Muscle of back (tissue), 11 donors: ENCODE results near the gene LRRN3. TPM values are rescaled to one million over a fixed set of nuclear protein-coding genes. Genes with fewer than 3 reads are reported as not detected.

Source experiments
- DNase-seq, 3 donors: peaks; one replicate each; pipeline versions ENCODE4 v3.0.0 to v3.0.0-alpha.2; 2013
- polyA plus RNA-seq, 10 donors: library from polyadenylated mRNA; unstranded; fragments of 120-200 nt; gene quantifications; one replicate each; pipeline ENCODE4 v1.2.1, GENCODE V29; 2013; ENCODE audit not compliant: insufficient read length in 10 of 10

The LRRN3 gene
- polyA plus RNA-seq, 10 donors = 6.7 to 18.1 (median 11.8) TPM

DNA sequence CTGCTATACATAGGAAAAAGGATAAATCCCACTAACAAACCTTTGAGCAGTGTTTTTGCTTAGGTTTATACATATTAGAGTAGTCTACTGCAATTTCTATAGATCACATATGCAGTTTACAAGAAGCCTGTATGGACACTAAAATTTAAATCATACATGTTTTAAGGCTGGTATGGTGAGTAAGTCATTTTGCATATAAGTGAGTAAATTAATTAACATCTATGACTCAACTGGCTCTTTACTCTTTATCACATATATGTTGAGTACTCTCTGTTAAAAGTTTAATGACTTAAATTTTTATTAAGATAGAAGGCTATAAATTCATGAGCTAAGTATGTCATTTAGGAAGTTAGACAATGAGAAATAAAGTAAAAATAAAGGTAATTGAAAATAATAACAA, 69.4 kb downstream of the LRRN3 start:
- DNase-seq = no peak

DNA sequence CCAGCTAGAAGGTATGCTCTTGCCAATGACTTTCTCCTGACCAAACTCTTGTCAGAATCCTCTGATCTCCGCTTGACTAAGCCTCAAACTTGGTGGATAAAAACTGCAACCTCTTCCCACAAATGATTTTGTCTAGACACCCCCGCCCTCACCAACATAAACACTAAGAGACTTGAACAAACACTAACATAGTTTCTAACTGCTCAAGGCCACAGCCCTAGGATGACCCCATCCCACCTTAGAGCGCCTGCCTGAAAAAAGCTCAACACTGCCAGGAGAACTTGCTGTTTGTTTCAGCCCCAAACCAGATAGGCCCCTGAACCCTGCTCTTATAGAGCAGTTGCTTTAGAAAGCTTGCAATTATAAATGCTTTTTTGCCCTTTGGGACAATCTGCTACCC, 71.8 kb downstream of the LRRN3 start:
- DNase-seq = no peak

DNA sequence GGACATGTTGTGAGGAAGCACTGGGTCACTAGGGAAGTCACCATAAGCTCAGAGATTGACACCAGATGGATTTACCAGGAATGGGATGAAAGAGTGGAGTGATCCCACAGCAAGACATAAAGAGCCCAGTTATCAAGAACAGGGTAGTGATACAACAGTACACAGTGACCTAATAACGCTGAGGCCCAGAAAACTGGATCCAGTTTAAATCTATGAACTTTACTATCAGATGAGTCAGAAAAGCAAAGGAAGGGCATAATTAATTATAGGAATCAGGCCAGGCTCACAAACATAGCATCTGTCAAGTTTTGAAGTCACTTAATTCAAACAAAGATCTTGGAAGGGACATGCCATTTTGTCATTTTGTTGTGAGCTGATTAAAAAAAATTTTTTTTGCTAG, 73.5 kb downstream of the LRRN3 start:
- DNase-seq = no peak

DNA sequence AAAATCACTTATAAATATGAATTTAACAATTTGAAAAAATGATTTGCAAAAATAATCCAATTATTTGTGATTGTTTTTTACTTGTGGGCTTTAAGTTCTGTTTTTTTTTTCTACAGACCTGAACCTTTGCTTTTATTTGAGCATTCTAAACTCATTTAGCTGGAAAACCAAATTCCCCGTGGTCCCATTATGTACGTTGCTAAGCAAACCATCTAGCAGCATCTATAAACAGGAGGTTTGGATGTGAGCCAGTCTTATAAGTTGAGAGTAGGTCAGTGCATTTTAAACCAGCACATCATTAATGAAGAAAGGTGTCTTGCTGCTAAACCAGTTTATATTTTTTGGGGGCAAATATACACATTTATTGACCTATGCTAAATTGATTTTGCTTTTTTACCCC, 77.3 kb downstream of the LRRN3 start:
- peak; percentile 88 to 96 (median 92) for DNase-seq

DNA sequence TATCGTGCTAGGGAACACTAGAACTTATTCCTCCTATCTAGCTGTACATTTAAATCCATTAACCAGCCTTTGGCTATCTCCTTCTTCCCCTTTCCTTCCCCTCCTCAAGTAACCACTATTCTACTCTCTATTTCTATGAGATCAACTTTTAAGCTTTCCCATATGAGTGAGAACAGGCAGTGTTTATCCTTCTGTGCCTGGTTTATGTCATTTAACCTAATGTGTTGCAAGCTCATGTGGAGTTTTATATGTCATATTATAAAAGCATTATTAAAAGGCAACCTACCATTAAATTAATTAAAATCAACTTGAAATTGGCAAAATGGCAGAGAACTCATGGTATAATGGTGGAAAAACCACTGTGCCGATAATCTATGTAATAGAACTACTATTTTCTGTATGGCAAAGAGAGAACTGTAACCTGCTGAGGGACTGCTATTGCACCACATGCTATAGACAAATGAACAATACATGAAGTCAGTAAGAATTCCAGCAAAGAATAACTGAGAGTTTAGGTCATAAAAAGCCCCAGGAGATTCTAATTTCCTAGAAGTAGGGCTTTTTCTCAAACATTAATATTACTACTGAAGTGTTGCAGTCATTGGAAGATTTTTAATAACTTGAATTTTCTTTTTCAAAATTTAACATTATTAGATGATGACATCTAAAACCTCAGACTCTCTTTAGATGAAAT, 81.8 kb downstream of the LRRN3 start:
- DNase-seq = peak; percentile 43 to 80 (median 51)

DNA sequence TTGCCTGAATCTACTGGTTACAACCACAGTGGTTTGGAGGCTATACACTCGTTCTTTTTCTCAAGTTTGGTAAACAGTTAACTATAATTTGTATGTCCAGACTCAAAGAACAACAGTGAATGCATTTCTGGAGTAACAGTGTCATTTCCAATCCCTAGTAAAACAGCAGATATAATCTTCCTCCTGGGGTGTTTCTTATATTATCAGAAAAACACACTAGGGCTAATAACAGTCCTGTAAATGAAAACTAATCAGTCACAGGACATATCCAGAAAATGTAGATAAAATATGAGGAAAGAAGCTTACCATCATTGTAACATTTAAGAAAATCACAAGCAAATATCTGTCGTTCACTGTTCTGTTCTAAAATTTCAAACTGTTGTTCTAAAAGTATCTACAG, 82.6 kb downstream of the LRRN3 start:
- no peak for DNase-seq

DNA sequence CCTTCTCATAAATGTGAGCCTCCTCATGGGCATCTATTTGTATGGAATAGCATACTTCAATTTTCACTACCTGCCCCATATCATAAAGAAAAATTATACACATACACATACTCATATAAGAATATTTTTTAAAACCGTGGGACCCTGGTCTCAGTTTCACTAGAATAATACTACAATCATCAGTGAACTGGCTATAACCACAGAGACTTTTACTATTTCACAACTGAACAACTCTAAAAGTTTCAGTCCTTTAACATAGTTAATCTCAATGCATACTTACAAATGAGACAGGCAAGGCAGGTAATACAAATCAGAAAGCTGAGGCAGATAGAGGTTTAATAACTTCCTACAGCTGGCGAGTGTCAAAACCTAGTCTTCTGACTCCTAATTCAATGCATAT, 83.1 kb downstream of the LRRN3 start:
- DNase-seq = no peak

DNA sequence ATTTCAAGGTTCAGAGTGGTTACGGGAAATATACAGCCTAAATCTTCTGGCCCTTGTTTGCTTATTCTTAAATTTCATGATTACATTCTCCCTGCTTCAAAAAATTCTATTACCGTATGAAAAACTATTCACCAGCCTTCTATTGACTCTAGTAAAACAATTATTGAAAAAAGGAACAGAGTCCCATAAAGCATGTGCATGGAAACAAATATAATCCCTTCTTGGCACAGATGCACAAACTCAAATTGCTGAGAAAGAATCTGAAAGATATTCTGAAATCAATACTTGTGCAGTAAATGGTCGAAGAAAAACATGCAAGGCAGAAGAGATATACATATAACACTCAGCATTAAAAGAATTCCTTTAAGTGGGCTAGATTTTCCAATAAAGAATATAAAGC, 83.6 kb downstream of the LRRN3 start:
- DNase-seq = peak in 1 of 3 donors; percentile 64
